Ecto neural progenitor cell (in vitro differentiated cells): ENCODE measurements around the gene EARS2.
"Not testable (repeated sequence)": the region's sequence is repeated elsewhere in the genome, so short reads cannot be mapped to it uniquely, and the experiment has no call there.

Experiments used
- DNase-seq: peaks from one replicate; pipeline ENCODE4 v3.0.0-alpha.2; 2018; ENCODE audit warnings: low spot score

Gene EARS2

DNA sequence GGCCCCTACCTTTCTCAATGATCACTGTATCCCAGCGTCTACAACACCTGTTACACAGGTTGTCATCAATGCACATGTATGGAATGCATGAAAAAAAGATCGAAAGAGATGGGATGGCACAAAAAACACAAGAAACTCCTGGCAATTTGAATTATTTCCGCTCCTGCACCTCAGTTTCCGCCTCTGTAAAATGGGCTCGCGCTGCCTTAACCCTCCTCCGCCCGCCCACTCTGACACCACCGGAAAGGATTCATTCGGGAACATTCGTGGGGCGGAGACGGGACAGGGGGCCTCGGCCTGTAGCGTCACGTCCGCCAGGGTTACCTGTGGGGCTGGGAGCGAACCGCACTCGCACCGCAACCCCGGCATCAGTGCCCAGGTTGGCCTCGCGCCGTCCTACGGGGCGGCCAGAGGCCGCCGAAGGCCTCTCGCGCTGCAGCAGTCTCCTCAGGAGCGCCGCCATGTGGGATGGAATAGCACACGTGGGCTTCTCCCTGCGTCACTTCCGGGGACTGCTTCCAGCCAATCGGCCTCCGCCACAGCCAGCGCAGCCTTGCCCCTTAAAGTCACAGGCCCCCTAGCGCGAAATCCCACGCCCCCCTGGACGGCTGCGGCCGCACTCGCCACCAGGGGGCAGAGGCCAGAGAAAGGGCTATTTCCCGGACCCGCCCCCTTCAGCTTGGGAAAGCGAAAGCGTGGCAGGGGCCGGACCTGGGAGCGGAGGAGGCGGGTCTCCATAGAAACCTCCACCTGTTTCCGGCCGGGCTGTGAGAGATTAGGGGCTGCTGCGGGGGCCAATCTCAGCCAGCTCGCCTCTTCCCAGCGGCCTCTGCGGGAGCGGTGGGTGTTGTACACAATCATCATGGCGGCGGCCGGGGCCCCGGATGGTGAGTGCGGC, at the start of gene EARS2, which contains the start of gene UBFD1:
Gene EARS2 (minus strand): TSS at position 470 of the 898 bp plus-strand sequence. CDS start 7 bp downstream, at position 463.
Gene UBFD1 (plus strand): TSS at position 847 of the 898 bp plus-strand sequence. CDS start 16 bp downstream, at position 863.
- peak; percentile 99 for DNase-seq

DNA sequence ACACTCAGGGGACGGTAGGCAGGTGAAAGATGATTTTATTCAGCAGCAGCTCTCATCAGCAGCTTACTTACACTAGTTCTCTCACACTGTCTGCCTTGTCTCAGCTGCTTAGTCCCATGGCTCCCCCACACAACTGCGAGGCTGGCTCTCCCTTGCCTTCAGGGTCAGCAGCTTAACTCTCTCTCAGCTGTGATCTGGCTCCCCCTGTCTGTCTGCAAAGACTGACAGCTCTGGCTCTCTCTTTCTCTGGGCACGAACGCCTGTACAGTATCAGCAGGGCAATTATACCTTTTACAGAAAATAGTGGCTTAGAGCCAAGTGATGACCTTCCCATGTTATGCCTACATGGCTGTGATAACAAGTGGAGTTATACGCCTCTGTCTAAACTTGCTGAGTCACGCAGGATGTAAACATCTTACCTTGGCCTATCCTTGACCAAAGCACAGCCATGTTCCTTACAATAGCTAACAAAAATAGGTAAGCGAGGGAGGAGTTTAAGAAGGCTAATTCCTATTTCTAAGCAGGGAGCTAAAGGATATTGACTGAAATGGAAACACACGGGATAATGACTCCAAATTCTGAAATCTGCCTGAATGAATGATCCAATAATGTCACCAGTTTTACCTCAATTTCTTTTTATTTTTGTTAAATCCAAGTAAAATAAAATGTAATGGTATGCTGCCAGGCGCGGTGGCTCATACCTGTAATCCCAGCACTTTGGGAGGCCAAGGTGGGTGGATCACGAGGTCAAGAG, 40.0 kb upstream of the EARS2 start:
- DNase-seq, result peak; percentile 65

DNA sequence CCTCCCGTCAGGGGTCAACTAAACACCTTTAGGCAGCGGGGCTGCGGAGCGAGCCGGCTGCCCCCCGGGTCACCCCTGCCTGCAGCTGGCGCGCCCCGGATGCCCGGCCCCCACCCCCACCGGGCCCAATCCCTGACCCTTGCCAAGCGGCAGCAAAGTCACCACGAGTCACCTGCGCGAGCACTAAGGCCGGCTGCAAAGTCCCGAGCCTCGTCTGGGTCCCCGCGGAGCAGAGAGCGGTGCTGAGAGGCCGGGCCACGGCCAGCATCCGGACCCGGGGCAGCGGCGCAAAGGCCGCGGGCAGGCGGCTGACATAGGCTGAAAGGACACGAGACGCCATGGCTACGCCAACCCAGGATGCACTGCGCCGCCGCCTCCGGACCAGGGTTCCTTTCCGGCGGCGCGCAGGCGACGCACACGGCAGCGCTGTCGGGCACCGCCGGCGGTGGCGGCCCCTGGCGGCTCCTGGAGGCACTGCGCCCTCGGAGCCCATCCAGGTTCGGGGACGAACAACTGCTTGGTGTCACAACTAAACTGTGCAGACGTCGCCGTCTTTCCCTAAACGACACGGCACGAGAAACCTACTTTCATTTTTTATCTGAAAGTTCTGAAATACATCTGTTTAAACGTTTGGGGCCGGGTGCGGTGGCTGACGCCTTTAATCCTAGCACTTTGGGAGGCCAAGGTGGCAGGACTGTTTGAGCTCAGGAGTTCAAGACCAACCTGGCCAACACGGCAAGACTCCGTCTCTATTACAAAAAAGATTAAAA, 39.0 kb upstream of the EARS2 start, which contains the start of gene NDUFAB1:
Gene NDUFAB1 (minus strand): TSS at position 366 of the 770 bp plus-strand sequence. CDS start 26 bp downstream, at position 340.
- DNase-seq, result peak; percentile 94

DNA sequence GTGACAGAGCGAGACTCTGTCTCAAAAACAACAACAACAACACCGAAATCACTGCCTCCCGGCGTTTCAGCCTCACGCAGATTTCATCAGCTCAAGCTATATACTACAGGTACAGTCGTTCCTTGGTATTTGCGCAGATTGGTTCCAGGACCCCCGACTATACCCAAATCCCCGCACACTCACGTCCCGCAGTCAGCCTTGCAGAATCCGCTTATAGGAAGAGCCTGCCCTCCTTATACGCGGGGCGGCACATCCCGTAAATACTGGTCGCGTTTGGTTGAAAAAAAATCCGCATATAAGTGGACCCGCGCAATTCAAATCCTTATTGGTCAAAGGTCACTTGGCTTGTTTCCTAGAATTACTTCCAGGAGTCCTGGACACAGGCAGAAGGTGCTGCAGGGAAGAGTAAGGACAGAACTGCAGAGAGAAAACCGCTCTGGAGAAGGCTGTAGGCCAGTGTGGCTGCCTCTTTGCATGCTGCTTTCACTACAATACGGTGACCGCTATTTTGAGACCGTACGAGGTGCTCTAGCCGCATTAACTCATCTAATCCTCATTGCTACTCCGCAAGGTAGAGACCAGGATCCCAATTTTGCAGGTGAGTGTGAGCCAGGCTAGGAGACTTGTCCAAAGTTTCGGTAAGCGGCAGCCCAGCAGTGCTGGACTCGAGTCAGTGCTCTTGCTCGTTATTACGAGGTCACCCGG, 38.2 kb upstream of the EARS2 start:
- DNase-seq, result no peak

GRCh38 chr16:23594186-23594585, 37.0 kb upstream of the EARS2 start:
- DNase-seq, result no peak

DNA sequence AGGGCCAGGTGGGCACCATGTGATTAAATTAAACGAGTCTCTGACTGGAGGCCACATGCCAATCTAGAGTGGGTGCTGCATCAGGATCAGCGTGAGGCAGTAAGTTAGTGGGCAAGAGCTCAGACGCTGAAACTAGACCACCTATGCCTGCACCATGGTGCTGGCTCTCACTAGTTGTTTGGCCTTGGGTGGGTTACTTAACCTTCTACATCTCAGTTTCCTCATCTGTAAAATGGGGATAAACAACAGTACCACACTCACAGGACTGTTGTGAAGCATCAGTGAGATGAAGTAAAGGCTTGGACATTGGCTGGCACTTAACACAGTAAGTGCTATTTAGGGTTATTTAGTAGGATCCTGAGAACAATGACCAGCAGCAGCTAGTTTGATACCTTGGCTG, 33.0 kb upstream of the EARS2 start:
- no peak for DNase-seq

DNA sequence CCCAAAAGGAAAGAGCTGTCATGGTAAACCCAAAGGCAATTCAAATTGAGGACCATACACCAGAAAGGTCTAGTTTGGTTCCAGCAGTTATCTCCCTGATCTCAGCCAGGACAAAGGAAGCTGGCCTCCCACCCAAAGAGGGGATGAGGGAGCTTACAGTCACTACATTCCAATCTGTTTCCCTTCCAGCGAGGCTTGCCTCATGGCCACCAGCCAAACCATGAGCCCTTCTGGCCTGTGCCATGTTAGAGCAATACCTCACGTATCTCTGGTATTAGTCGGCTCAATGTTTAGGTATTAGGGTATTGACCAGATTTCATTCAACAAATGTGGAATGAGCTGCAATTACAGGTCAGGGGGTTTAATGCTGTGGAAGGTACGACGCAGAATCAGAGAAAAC, 30.6 kb upstream of the EARS2 start:
- DNase-seq, result no peak

DNA sequence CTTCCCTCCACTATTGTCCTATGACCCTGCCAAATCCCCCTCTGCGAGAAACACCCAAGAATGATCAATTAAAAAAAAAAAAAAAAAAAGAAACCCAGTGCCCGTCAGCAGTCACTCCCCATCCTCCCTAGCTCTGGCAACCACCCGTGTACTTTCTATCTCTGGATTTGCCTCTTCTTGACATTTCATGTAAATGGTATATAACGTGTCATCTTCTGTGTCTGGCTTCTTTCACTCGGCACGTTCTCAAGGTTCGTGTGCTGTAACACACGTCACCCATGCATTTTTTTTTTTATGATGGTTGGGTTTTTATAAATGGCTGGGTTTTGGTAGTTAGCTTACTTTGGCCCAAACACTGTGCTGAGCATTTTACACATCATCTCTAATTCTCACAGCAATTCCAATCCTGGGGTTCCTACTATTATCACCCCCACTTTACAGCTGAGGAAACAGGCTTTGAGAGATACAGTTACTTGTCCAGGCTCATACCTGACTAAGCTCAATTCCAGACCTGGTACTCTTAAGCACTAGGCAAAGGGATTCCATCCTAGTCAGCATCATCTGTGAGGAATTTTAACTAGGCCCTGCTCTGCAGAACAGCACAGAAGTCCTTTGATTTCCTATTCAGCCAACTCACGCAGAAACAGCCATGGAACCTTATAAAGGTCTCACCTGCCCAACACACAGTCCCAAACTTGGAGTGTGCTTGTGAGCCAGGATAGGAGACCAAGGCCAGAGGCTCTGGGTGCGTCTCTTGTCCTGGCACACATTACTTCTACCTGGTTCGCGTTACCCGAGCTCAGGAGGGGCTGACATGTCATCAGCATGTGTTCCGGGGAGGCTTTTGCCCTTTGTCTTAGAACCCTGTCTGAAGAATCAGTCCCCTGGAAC, 27.3 kb upstream of the EARS2 start:
- no peak for DNase-seq

- not testable (repeated sequence) for DNase-seq
These were observed 26.1 kb upstream of the EARS2 start for GRCh38 chr16:23583271-23583670.

- no peak for DNase-seq
These were observed 24.6 kb upstream of the EARS2 start for GRCh38 chr16:23581764-23582163.

DNA sequence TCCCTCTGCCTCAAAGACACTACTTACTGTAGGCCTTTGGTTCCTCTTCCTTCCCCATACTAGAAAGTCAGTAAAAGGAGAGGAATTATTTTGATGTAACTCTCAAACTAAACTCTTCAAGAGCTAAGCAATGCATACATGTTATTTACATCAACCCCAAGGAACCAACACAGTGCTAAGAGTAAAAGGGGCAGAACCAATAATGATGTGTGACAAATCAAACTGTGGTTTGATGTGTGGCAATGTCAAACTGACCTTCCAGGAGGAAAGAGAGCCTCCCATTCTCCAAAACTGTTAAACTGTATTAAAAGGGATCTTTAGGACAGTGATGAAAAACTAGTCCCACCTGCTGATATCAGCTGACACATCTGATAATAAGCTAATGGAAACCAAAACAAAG, 23.2 kb upstream of the EARS2 start:
- DNase-seq, result no peak

- no peak for DNase-seq
These were observed 22.2 kb upstream of the EARS2 start for GRCh38 chr16:23579371-23579770.

GRCh38 chr16:23578101-23578830, 21.1 kb upstream of the EARS2 start:
- DNase-seq, result no peak

DNA sequence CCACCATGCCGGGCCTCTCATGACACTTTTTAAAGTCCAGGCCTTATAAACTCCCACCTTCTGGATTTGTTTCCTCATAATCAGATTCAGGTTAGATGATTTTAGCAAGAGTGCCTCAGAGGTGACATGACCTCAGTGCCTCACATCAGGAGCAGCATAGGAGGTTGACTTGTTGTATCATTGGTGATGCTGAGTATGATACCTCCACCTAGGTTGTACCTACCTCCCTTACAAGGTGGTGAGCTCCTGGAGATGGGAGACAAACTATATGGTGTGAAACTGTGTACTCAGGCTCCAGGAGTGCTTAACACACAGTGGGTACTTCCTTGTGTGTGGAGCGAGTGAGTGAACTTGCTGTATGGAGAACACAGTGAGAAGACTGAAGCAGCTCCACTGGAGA, 20.3 kb upstream of the EARS2 start:
- no peak for DNase-seq

DNA sequence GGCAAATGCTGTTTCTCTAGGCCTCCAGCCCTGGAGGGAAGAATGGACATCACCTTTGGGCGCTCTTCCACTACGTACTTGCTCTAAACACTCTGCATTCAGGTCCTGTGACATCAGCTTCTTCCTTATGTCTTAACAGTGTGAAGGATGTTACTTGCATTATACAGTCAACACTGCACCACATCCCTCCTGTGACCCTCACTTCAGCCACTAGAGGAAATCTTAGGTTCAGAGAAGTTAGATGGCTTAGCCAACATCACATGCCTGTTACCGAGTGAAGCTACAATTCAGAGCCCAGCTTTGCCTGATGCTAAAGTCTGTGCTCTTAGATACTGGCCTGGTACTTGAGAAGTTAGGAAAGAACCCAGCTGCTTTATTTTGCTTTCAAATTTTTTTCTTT, 18.7 kb upstream of the EARS2 start:
- DNase-seq, result no peak

DNA sequence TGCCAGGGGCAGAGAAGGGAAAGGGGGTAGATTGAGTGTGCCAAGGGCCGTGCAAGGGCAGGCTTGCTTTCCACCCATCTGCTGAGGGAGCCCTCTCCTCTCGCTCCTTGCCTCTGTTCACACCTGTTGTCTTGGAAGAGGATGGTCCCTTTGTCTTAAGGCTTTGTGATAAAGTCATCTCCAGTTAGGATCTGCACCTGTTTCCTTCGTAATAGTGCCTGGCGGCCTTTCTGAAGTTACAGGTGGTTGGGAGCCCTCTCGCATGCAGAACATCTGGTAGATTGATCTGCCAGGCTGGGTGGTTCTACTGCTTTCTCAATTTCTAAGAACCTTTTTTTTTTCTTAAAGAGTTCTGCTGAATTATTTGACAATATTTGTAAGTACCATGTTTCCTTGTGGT, 16.7 kb upstream of the EARS2 start:
- no peak for DNase-seq

GRCh38 chr16:23572394-23572793, 15.2 kb upstream of the EARS2 start:
- no peak for DNase-seq

DNA sequence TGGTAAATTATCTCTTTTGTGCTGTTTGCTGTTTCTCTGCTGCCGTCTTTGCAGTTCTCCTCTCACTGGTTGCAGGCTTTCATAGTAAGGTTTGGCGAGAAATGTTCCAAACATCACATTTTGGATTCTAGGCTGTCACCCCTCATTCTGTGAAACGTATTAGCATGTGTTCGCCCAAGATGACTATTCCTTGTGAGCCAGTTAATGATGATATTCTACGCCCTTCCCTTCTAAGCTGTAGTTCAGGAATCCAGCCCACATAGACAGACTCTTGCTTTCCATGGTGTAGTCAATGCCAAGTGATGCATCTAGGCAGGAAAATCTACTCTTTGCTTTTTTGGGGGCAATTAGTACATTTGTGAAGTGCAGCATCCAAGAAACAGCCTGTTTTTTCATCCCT, 14.7 kb upstream of the EARS2 start:
- no peak for DNase-seq

- DNase-seq, result no peak
These were observed 14.0 kb upstream of the EARS2 start for GRCh38 chr16:23570992-23571632.
